ENCODE results near the gene SUMO4. TPM values are rescaled to one million over a fixed set of nuclear protein-coding genes. Genes with fewer than 3 reads are reported as not detected.

The SUMO4 gene
- total and polyA plus RNA-seq, 2 of the 8 experiments (the other 6 are each of a cell fraction or from before 2014, with no cell fraction given), result 0.09 to 1.3 TPM

DNA sequence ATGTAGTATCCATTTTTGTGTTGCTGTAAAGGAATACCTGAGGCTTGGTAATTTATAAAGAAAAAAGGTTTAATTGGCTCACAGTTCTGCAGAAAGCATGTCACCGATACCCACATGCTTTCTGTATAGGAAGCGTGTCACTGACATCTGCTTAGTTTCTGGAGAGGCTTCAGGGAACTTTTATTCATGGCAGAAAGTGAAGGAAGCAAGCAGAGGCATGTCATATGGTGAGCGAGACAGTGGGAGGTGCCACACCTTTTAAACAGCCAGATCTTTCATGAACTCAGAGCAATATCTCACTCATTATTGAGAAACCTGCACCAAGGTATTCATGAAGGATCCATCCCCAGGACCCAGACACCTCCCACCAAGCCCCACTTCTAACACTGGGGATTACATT is 3.5 kb downstream of the SUMO4 start:
- Histone ChIP-seq H3K4me2 (ENCODE audit: insufficient read depth in 1 of 2, low read depth in 2 of 2, low read length in 2 of 2) (no peak overlapping the region), H3K36me3 (ENCODE audit: control insufficient read depth in 2 of 4, insufficient read depth in 4 of 4, low read length in 3 of 4) (peaks cover 5 to 32% (median 9%) of the 10 kb centered on the region in 4 experiments; a peak in 7 of 8 replicates), H3K4ac (replicated peaks; ENCODE audit: insufficient read length, low read depth, low read length) (no peak overlapping the region), H3K4me3 (ENCODE audit: extremely low read depth in 1 of 4, insufficient read depth in 2 of 4, low read depth in 3 of 4, low read length in 4 of 4) (no peak overlapping the region), H3K27ac (ENCODE audit: low read depth, low read length) (no peak overlapping the region), H2BK12ac (ENCODE audit: low read depth, low read length) (no peak overlapping the region), H3K4me1 (replicated peaks in 1 of 4; ENCODE audit: control insufficient read depth in 3 of 4, insufficient read depth in 4 of 4, low read length in 3 of 4) (no peaks in the 10 kb centered on the region), H3K23me2 (ENCODE audit: low read depth, low read length) (no peaks in the 10 kb centered on the region), H3K9me3 (ENCODE audit: insufficient read depth in 2 of 2, low read depth in 1 of 2, low read length in 1 of 2) (no peaks in the 10 kb centered on the region), H4K8ac (ENCODE audit: extremely low read depth, insufficient read depth, low read length) (no peak overlapping the region), H2BK5ac (ENCODE audit: low read depth, low read length) (no peak overlapping the region), H2BK15ac (ENCODE audit: low read length) (no peak overlapping the region), H2AK5ac (ENCODE audit: low read depth, low read length) (no peak overlapping the region), H3K9ac (replicated peaks in 1 of 4; ENCODE audit: extremely low read depth in 1 of 4, low read depth in 3 of 4, low read length in 3 of 4) (no peak overlapping the region), H2BK120ac (replicated peaks; ENCODE audit: low read depth, low read length) (no peak overlapping the region), H2BK20ac (ENCODE audit: low read length) (no peak overlapping the region), H4K20me1 (replicated peaks in 1 of 2; ENCODE audit: control insufficient read depth in 1 of 2, insufficient read depth in 2 of 2, low read length in 2 of 2) (no peaks in the 10 kb centered on the region), H4K5ac (ENCODE audit: insufficient read length, low read depth, low read length) (no peak overlapping the region), H2AFZ (ENCODE audit: low read length) (no peak overlapping the region), H3K14ac (ENCODE audit: insufficient read length) (no peak overlapping the region), H4K91ac (replicated peaks; ENCODE audit: insufficient read length, low read length) (no peak overlapping the region), H3K23ac (ENCODE audit: insufficient read length) (no peak overlapping the region), H3K18ac (ENCODE audit: extremely low read depth, low read length) (no peak overlapping the region), H3K56ac (replicated peaks; ENCODE audit: insufficient read length, low read depth, low read length) (no peak overlapping the region), H3K79me2 (ENCODE audit: control insufficient read depth in 1 of 2, insufficient read depth in 2 of 2, low read length in 2 of 2) (no peaks in the 10 kb centered on the region), H3K27me3 (replicated peaks in 1 of 4; ENCODE audit: control insufficient read depth in 3 of 4, extremely low read depth in 1 of 4, insufficient read depth in 3 of 4, low read length in 3 of 4) (no peaks in the 10 kb centered on the region), H3K79me1 (ENCODE audit: low read depth, low read length) (no peaks in the 10 kb centered on the region)
- DNase-seq (ENCODE audit: low read depth in 1 of 2, low spot score in 2 of 2), result no peak
- FAIRE-seq, result no peak
- ChIA-PET CTCF (ENCODE audit: partially characterized antibody) (interaction anchor here (0.7 kb wide), 1 partner anchor 22 kb away, joined by 3 read pairs; no protein-coding TSS in a partner anchor), POLR2A (ENCODE audit: partially characterized antibody) (no interaction called here)
- 90% methylated on average over 3 of the region's 3 CpGs; no CpG with 5 or more reads in 1 of the 2 experiments for WGBS, 2 experiments (ENCODE audit: extremely low coverage in 1 of 2, insufficient coverage in 1 of 2, insufficient read length in 1 of 2, insufficient replicate concordance in 2 of 2, low coverage in 1 of 2, low lambda C conversion rate in 2 of 2, missing lambda C conversion rate in 1 of 2)
- TF ChIP-seq RAD21 (IDR thresholded peaks at IDR 0.05 in 1 of 2, conservative IDR thresholded peaks at IDR 0.05 in 1 of 2; ENCODE audit: low read depth in 2 of 2, low read length in 2 of 2) (no peak), RNF2 (IDR thresholded peaks at IDR 0.05; ENCODE audit: borderline replicate concordance, low read depth, low read length, missing control alignments, poor library complexity, severe bottlenecking) (no peak), GTF2F1 (IDR thresholded peaks at IDR 0.05; ENCODE audit: borderline replicate concordance, low read depth, low read length) (no peak), MAFK (IDR thresholded peaks at IDR 0.05; ENCODE audit: low read depth, low read length) (no peak), EGR1 (IDR thresholded peaks at IDR 0.05; ENCODE audit: borderline replicate concordance, low read depth, low read length) (no peak), YY1 (IDR thresholded peaks at IDR 0.05; ENCODE audit: low read depth, low read length) (no peak), CEBPB (IDR thresholded peaks at IDR 0.05; ENCODE audit: low read depth, low read length) (no peak), SP1 (IDR thresholded peaks at IDR 0.05; ENCODE audit: low read depth, low read length) (no peak), CHD1 (IDR thresholded peaks at IDR 0.05; ENCODE audit: low read depth, low read length) (no peak), NRF1 (IDR thresholded peaks at IDR 0.05; ENCODE audit: low read depth, low read length) (no peak), PHF8 (conservative IDR thresholded peaks at IDR 0.05; ENCODE audit: low read depth, low read length) (no peak), JUND (IDR thresholded peaks at IDR 0.05; ENCODE audit: low read length) (no peak), MAX (IDR thresholded peaks at IDR 0.05) (no peak), ATF3 (IDR thresholded peaks at IDR 0.05; ENCODE audit: insufficient read depth, low read depth, low read length) (no peak)

Data from H1 (cell line).